ELR (cell line): ENCODE data around the gene CLPTM1L.
A peak's percentile ranks its signal among the peaks of the same experiment; 100 is the strongest.
"Not testable (repeated sequence)": the region's sequence is repeated elsewhere in the genome, so short reads cannot be mapped to it uniquely, and the experiment has no call there.

ENCODE experiments used
- DNase-seq: peaks from one replicate; pipeline ENCODE4 v3.0.0-alpha.2; 2015; ENCODE audit warnings: low read depth

The CLPTM1L gene

DNA sequence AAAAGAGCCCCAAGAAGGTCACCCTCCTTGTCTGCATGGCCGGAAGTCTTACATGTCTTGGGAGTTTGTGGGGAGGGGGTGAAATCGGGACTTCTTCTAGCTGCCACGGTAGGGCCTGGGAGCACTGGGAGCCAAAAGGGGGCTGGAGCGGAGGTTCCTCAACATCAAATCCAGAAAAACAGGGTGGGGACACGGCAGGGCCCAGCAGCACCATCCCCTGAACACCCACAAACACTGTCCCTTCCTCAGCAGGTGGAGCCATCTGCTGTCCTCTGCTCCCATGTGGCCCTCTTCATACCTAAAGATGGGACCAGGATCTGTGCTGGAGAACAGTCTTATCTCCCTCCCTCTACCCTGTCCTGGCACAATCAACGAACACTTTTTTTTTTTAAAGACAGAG, 52.8 kb downstream of the CLPTM1L start:
- no peak for DNase-seq

DNA sequence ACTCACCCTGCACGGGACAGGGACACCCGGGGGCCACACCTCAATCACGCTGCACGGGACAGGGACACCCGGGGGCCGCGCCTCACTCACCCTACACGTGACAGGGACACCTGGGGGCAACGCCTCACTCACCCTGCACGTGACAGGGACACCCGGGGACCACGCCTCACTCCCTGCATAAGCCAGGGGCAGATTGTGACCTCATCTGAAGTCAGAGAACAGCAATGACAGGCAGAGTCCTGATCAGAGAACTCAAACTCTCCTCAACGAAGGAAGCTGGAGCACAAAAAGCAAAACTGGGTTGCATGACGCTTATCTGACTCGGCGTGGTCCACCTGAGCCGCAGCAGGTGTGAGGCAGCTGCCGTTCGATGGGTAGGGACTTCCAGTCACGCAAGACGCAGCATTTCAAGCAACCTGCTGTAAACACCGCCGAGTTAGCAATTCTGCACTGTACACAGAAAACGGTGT, 53.3 kb downstream of the CLPTM1L start:
- no peak for DNase-seq

DNA sequence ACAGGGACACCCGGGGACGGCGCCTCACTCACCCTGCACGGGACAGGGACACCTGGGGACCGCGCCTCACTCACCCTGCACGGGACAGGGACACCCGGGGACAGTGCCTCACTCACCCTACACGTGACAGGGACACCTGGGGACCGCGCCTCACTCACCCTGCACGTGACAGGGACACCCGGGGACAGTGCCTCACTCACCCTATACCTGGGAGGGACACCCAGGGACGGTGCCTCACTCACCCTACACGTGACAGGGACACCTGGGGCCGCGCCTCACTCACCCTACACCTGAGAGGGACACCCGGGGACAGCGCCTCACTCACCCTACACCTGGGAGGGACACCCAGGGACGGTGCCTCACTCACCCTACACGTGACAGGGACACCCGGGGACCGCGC, 53.9 kb downstream of the CLPTM1L start:
- DNase-seq = not testable (repeated sequence)

DNA sequence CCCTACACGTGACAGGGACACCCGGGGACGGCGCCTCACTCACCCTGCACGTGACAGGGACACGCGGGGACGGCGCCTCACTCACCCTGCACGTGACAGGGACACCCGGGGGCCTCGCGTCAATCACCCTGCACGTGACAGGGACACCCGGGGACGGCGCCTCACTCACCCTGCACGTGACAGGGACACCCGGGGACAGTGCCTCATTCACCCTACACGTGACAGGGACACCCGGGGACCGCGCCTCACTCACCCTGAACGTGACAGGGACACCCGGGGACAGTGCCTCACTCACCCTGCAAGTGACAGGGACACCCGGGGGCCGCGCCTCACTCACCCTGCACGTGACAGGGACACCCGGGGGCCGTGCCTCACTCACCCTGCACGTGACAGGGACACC, 55.3 kb downstream of the CLPTM1L start:
- DNase-seq = not testable (repeated sequence)

DNA sequence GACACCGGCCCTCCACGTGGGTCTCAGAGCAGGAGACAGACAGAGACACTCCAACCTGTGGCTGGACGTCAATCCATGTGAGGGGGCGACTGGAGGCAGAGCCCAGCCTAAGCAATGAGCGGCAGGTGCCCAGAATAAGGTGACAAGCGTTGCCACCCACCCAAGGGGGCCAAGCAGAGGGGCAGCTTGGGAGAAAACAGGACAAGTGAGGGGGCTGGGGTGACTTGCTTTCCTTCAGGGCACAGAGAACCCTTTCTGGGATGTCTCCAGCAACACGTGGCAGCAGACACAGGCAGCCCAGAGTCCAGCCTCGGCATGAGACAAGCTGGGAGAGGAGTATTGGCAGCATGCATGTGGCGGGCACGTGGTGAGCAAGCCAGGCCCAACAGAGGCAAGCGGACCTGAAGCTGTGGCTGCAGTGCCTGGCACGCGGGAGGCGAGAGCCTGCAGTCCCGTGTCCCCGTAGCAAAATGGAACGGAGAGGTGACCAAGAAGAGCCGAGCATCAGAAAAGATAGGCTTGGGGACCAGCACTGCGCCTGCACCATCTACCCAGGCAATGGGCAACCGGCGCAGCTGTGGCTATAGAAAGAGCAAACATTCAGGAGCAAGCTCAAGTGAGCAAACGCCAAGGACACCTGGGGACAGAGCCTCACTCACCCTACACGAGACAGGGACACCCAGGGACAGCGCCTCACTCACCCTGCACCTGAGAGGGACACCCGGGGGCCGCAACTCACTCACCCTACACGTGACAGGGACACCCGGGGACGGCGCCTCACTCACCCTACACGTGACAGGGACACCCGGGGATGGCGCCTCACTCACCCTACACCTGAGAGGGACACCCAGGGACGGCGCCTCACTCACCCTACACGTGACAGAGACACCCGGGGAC, 56.2 kb downstream of the CLPTM1L start:
- DNase-seq = no peak

DNA sequence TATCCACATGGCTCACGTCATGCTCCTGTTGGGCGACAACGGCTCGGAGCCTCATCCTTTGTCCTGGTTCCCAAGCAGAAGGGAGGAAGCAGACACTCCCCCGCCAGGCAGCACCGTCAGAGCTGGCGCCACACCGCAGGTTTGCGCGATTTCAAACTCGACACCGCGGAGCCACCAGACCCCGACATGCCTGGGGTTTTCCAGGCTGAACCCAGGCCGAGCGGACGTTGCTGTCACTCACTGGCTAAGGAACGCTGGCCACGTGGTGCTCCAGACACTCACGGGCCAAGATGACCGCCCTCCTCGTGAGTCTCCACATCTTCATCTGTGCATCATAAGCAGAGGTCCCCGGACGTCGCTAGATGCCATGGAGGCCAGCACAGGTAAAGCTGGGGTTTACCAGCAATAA, 59.0 kb downstream of the CLPTM1L start:
- no peak for DNase-seq

DNA sequence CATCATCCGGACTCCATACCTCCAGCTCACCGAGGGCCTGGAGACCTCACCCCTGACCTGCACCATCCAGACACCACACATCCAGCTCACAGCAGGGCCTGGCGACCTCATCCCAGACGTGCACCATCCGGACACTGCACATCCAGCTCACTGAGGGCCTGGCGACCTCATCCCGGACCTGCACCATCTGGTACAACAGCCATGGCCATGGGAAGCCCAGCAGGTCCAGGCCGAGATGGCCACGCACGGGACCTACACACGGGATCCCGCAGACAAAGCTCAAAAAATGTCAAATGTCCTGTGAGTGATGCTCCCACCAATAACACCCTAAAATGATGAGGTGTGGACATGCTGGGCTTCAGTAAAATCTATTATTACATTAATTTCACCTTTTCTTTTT, 59.8 kb downstream of the CLPTM1L start:
- no peak for DNase-seq

DNA sequence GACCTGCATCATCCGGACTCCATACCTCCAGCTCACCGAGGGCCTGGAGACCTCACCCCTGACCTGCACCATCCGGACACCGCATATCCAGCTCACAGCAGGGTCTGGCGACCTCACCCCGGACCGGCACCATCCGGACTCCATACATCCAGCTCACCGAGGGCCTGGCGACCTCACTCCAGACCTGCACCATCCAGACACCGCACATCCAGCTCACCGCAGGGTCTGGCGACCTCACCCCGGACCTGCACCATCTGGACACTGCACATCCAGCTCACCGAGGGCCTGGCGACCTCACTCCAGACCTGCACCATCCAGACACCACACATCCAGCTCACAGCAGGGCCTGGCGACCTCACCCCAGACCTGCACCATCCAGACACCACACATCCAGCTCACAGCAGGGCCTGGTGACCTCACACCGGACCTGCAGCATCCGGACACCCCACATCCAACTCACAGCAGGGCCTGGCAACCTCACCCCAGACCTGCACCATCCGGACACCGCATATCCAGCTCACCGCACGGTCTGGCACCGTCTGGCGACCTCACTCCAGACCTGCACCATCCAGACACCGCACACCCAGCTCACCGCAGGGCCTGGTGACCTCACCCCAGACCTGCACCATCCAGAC, 60.4 kb downstream of the CLPTM1L start:
- DNase-seq = not testable (repeated sequence)

DNA sequence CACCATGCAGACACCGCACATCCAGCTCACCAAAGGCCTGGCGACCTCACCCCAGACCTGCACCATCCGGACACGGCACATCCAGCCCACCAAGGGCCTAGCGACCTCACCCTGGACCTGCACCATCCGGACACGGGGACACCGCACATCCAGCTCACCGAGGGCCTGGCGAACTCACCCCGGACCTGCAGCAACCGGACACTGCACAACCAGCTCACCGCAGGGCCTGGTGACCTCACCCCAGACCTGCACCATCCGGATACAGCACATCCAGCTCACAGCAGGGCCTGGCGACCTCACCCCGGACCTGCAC, 61.2 kb downstream of the CLPTM1L start:
- DNase-seq = not testable (repeated sequence)

DNA sequence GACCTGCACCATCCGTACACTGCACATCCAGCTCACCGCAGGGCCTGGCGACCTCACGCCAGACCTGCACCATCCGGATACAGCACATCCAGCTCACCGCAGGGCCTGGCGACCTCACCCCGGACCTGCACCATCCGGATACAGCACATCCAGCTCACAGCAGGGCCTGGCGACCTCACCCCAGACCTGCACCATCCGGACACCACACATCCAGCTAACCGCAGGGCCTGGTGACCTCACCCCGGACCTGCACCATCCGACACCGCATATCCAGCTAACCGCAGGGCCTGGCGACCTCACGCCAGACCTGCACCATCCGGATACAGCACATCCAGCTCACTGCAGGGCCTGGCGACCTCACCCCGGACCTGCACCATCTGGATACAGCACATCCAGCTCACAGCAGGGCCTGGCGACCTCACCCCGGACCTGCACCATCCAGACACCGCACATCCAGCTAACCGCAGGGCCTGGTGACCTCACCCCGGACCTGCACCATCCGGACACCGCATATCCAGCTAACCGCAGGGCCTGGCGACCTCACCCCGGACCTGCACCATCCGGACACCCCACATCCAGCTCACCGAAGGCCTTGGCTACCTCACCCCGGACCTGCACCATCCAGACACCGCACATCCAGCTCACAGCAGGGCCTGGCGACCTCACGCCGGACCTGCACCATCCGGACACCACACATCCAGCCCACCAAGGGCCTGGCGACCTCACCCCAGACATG, 61.7 kb downstream of the CLPTM1L start:
- DNase-seq = not testable (repeated sequence)

DNA sequence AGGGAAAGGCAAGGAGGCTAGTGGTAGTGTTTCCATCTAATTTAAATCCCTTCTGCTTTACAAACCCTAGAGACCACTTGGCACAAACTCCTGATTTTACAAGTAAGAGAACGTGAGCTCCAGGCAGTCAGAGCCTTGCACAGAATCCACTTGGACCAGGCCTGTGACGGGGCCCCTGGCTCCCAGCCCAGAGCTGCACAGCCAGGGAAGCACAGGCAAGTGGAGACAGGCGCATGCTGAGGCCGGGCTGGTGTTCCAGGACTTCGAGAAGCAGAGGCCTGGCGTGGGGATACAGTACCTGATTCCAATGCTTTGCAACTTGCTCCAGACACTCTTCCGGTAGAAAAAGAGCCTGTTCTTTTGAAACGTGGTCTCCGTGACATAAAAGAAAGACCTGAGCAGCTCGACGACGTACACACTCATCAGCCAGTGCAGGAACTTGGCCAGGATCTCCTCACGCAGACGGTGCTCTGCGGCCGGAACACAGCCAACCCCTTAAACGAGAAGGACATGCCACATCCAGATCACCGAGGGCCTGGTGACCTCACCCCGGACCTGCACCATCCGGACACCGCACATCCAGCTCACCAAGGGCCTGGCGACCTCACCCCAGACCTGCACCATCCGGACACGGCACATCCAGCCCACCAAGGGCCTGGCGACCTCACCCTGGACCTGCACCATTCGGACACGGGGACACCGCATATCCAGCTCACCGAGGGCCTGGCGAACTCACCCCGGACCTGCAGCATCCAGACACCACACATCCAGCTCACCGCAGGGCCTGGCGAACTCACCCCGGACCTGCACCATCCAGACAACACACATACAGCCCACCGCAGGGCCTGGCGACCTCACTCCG, 62.5 kb downstream of the CLPTM1L start:
- peak; percentile 46 for DNase-seq

DNA sequence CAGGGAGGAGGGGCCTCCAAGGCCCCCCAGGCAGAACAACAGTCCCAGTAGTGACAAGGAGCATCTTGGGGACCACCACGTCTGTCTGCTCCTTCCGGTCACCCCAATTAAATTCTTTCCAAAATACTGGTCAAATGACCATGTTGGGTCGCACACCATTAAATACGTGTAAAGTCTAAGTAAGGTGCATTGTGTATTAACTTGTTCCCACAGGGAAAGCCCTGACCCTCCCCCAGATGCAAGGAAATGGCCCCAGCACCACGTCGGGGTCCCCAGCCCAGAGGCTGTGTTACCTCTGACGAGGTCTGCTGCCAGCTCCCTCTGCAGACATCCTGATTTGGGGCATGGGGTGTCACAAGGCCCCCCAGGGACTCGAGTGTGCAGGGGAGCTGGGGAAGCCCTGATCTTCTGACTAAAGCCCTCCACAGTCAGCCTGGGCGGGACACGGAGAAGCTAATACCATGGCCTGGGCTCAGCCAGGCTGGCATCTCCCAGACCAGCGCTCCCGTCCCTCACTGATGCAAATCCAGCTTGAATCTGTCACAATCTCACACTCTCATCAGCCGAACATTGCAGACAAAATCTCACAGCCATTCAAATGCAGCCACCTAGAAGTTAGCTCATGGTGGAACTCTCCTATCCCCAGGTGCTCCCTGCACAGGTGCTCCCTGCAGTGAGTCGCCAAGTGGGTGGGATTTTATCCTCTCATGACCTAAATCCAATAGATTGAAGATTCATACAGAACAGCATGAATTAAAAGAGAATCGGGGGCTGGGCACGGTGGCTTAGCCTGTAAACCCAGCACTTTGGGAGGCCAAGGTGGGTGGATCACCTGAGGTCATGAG, 63.6 kb downstream of the CLPTM1L start:
- no peak for DNase-seq

DNA sequence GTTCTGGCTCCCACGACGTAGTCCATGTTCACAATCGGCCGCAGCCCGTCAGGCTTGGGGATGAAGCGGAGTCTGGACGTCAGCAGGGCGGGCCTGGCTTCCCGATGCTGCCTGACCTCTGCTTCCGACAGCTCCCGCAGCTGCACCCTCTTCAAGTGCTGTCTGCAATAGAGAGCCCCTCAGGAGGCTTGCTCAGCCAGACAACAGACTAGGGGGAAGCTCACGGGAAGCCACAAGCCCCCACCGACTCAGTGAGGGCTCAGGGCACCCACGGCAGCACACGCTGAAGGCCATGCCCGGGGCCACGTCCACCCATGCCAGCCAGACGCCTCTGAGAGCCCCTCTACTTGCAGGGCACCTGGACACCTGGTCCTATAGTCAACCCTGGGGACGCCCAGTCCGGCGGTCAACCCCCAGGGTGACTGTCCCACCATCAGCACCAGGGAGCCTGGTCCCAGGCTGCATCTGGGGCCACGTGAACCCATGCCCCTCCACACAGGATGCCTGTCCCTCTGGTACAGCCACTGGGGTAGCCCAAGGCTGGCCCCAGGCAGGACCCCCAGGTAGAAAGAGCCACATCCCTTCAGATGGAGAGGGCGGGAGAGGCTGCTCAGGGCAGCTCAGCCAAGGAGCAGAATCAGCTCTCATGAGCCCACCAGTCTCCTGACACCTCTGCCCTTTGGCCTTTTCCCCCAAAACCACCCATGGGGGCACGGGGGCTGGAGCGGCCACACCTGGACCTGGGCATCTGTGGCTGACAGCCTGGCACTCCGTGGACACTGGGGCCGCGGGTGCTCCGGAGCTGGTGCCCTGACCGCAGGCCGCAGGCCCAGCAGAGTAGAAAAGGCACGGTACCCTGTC, 64.5 kb downstream of the CLPTM1L start:
- peak; percentile 48 for DNase-seq

DNA sequence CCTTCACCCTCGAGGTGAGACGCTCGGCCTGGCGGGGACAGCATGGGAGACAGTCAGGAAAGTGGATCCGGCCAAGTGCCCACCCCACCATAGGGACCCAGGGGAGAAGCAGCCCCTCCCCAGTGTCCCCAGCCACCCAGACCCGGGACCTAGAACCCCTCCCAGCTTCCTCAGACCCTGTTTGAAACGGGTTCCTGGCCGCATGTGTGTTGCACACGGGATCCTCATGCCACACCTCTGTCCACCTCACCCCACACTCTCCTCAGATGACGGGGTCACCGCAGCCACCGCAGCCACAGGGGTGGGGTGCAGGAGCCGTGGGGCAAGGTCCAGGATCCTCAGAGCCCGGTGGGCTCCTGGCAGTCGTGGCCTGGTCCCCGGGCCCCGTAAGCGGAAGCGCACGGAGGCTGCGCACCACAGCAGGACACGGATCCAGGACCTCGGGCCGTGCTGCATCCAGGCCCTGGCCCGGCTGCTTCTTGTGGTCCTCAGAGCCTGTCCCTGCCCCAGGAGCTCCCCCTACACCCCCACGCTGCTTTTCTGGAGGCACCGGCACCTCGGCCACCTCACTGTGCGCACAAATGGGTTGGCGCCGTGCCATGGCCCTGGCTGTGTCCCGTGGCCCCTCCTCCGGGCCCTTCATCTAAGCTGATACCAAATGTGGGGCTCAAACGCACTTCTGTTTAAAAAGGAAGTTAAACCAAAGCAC, 65.3 kb downstream of the CLPTM1L start:
- no peak for DNase-seq

DNA sequence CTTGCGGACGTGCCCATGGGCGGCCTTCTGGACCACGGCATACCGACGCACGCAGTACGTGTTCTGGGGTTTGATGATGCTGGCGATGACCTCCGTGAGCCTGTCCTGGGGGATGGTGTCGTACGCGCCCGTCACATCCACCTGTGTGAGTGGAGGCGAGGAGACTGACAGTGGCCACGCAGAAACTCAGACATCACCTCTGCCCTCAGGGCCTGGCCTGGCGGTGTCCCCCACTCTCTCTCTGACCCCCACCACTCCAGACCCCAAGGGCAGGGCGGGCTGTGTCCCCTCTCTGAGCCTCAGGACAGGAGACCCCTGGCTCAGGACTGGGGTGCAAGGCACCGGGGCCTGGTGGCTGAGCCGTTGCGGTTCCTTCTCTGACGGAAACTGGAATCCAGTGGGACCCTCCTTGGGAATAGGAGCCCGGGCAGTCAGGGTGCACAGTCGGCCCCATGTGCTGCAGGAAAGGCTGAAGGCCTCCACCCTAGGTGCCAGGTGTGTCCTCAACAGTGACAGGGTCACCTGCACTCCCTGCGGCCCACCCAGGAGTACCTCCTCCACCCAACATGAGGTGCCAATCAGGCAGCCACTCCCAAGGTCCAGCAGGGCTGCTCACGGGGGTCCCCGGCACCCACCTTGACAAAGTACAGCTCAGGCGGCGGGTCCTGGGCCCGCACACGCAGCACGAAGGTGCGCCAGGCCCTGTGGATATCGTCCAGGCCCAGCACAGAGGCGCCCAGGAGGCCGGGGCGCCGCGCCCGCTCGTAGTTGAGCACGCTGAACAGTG, 66.0 kb downstream of the CLPTM1L start:
- DNase-seq = peak; percentile 51

DNA sequence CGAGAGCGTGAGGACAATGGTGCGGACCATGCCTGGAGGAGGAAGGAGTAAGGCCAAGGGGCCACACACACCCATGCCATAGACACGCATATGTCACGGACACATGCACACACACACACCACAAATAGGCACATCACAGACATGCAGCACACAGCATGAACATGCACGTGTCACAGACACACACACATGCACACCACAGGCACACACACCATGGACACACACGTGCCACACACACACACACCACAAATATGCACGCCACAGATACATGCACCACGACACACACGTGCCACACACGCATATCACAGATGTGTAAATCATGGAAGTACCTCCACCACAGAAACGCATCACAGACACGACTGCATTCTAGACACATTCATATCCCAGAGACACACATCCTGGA, 66.7 kb downstream of the CLPTM1L start:
- no peak for DNase-seq

DNA sequence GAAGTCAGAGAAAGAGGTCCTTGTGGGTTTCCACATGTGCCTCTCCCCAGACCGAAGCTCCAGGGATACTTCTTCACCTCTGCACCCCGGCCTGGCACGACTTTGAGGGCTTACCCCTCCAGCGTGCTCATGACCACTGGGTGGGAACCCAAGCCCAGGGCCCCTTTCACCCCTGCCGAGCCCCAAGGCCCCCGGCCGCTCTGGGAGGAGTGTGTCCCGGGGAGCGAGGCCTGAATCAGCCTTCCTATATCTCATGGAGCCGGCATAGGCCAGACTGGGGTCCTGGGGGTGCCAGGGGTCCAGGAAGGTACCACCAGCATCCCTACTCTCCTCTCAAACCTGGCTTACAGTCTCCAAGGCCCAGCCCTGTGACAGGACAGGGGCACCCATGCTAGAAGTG, 67.1 kb downstream of the CLPTM1L start:
- no peak for DNase-seq

DNA sequence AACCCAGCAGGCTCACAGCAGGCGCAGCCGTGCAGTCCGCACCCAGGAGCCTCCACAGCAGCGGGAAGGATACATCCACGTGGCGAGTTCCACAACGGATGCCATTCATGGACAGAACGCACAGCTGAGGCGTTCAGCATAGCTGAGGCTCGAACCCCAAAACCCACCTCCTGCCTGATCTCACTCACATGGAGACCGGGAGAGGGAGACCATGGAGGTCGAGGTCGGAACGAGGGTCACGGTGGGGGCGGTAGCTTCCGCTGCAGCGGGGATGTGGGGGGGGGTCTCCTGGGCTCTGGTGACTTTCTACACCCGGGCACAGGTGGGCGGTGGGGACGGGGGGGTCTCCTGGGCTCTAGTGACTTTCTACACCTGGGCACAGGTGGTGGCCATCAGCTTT, 67.6 kb downstream of the CLPTM1L start:
- no peak for DNase-seq

DNA sequence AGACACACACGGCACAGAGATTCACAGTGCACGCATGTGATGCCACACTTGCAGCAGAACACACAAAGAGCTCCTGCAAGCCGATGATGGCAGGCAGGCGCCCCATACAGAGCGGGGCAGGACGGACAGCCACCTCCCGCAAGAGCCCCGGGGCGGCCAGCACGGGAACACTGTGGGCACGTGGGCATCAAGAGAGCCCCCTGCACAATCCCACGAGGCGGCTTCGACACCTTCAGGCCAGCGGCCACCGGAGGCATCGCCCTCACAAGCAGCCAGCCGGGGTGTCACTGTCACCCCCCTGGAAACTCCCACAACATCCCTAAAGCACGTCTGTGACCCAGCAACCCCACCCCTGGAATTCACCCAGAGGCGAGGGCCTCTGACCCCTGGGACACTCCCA, 68.0 kb downstream of the CLPTM1L start:
- DNase-seq = no peak
